Activated B cell treated with CpG ODN at 0.5 μM for 24 hours (primary cell): ENCODE data around the gene IGFALS. TPM values are rescaled to one million over a fixed set of nuclear protein-coding genes. Genes with fewer than 3 reads are reported as not detected.

Source experiments
- ATAC-seq: fragments of 200-7000 bp; cut with Tn5 transposase; one replicate; pipeline ENCODE4 v1.10.0; 2021; ENCODE audit warnings: low read depth, mild to moderate bottlenecking, moderate library complexity
- CTCF ChIA-PET: fragments of 350-600 bp; sonication (Branson Sonifier 250); formaldehyde crosslinking; loops from one replicate; lab custom pipeline; 2021; ENCODE audit warnings: antibody characterized with exemption; lab: Charles Lee
- POLR2A ChIA-PET: fragments of 350-600 bp; sonication (Branson Sonifier 250); formaldehyde crosslinking; loops from one replicate; lab custom pipeline; 2021; ENCODE audit warnings: antibody characterized with exemption; lab: Charles Lee
- DNase-seq: peaks from one replicate; pipeline ENCODE4 v3.0.0; 2022
- H3K27ac Mint-ChIP-seq: one replicate; pipeline ENCODE4 v1.8.0; 2020; ENCODE audit warnings: mixed read lengths
- H3K27me3 Mint-ChIP-seq: one replicate; pipeline ENCODE4 v1.8.0; 2021; ENCODE audit warnings: mixed read lengths
- H3K36me3 Mint-ChIP-seq: one replicate; pipeline ENCODE4 v1.8.0; 2021; ENCODE audit warnings: low read depth, mixed read lengths
- H3K4me1 Mint-ChIP-seq: one replicate; pipeline ENCODE4 v1.8.0; 2021; ENCODE audit warnings: mixed read lengths
- H3K4me3 Mint-ChIP-seq: one replicate; pipeline ENCODE4 v1.8.0; 2020; ENCODE audit warnings: mild to moderate bottlenecking, mixed read lengths
- H3K9me3 Mint-ChIP-seq: one replicate; pipeline ENCODE4 v1.8.0; 2020; ENCODE audit warnings: mixed read lengths
- intact Hi-C: fragments of 100-400 bp; cut with micrococcal nuclease; formaldehyde crosslinking; loops from one replicate; pipeline ENCODE4 v1.15.1; 2024
- total RNA-seq: library from RNA; stranded (reverse); gene quantifications from 2 replicates; pipeline ENCODE4 v1.2.3, GENCODE V29; 2022
- TF ChIP-seq, protein P1 (sequence below): fragments of 200-600 bp; IDR thresholded peaks from one replicate; pipeline ENCODE4 v1.8.0; 2022; ENCODE audit warnings: antibody characterized with exemption, mild to moderate bottlenecking

IGFALS gene
- total RNA-seq, 1 donor from 2014 or later, result not detected

DNA sequence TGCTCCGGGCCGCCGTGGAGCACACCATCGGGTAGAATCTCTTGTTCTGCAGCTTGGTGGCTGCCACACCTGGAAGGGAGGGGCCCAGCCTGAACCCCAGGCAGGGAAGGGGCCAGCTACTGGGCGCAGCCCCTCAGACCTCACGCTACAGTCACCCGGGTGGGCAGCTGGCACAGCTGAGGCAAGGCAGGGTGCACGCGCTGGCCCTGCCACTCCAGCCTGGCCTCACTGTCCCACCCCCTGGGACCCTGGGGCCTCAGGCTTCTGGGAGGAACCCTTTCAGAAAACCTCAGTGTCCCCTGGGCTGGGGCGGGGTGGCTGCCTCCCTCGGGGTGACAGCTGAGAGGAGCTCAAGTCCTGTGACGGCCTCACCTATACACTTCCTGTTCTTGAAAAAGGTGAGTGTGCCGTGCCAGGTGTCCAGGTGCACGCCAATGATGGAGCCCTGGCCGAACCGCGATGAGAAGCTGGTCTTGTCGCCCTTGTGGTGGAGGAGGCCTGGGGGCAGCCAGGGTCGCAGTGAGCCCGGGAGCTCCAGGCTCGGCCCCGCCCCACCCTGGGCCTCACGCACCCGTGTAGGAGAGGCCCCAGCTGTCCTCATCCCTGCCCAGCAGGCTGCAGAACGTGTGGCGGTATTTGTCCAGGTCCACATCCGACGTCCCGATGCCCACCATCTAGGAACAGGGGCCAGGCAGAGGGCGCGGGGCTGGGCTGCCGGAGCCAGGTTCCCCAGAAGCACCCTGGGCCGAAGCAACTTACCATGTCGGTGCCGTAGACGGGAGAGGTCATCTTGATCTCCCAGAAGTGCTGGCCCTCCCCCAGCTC, 15.9 kb downstream of the IGFALS start:
- intact Hi-C loops, result no loop called here
- H3K9me3 Mint-ChIP-seq, result no peaks in the 10 kb centered on the region
- peaks cover 13% of the 10 kb centered on the region for H3K36me3 Mint-ChIP-seq
- ATAC-seq (no peak), DNase-seq (no peak)
- no peak overlapping the region for H3K4me3 Mint-ChIP-seq
- ChIA-PET POLR2A (no interaction called here), CTCF (interaction anchor here (0.5 kb wide), 1 partner anchor 176 kb away, joined by 3 read pairs; no protein-coding TSS in a partner anchor)
- no peaks in the 10 kb centered on the region for H3K27me3 Mint-ChIP-seq
- peaks cover 17% of the 10 kb centered on the region for H3K4me1 Mint-ChIP-seq
- TF ChIP-seq, protein P1, sequence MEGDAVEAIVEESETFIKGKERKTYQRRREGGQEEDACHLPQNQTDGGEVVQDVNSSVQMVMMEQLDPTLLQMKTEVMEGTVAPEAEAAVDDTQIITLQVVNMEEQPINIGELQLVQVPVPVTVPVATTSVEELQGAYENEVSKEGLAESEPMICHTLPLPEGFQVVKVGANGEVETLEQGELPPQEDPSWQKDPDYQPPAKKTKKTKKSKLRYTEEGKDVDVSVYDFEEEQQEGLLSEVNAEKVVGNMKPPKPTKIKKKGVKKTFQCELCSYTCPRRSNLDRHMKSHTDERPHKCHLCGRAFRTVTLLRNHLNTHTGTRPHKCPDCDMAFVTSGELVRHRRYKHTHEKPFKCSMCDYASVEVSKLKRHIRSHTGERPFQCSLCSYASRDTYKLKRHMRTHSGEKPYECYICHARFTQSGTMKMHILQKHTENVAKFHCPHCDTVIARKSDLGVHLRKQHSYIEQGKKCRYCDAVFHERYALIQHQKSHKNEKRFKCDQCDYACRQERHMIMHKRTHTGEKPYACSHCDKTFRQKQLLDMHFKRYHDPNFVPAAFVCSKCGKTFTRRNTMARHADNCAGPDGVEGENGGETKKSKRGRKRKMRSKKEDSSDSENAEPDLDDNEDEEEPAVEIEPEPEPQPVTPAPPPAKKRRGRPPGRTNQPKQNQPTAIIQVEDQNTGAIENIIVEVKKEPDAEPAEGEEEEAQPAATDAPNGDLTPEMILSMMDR, result no peak
- H3K27ac Mint-ChIP-seq, result no peak overlapping the region

DNA sequence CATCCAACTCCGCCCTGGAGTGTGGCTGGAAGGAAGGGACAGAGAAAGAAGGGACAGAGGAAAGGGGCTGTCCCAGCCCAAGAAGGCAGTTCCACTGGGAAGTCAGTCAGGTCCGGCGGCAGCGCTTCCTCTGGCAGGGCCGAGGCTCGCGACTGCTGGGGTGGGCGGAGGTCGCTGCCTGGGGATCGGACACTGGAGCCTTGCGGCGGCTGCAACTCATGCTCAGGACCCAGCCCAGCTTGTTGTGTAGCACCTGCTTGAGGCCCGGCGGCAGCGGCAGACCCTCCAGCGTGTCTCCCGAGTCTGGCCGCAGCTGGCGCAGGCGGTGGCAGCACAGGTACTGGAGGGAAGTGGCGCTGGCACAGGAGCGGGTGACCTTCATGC, 16.5 kb downstream of the IGFALS start:
- H3K27ac Mint-ChIP-seq, result no peak overlapping the region
- POLR2A ChIA-PET, result no interaction called here
- CTCF ChIA-PET, result no interaction called here

DNA sequence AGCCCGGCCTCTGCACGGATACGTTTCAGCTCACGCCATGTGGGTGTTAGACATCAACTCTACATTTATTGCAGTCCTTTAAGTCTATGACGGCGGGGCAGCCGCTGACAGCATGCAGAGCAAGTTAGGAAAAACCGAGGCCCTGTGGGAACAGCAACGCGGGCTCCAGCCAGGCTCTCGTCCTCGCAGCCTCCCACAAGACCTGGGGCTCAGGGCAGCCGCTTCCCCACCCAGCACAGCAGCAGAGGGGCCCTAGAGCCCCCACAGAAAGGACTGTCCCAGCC, 16.9 kb downstream of the IGFALS start:
- H3K36me3 Mint-ChIP-seq, result peaks cover 19% of the 10 kb centered on the region
- DNase-seq, result no peak
- no peaks in the 10 kb centered on the region for H3K27me3 Mint-ChIP-seq
- TF ChIP-seq, protein P1, result no peak
- H3K9me3 Mint-ChIP-seq, result no peaks in the 10 kb centered on the region
- H3K27ac Mint-ChIP-seq, result no peak overlapping the region
- ATAC-seq, result no peak
- peaks cover 20% of the 10 kb centered on the region for H3K4me1 Mint-ChIP-seq
- intact Hi-C loops, result no loop called here
- POLR2A ChIA-PET, result no interaction called here
- CTCF ChIA-PET, result no interaction called here
- H3K4me3 Mint-ChIP-seq, result no peak overlapping the region

More for the DNA sequence above, 16.5 kb downstream of the IGFALS start:
- ATAC-seq, result no peak
- Mint-ChIP-seq H3K9me3 (no peaks in the 10 kb centered on the region), H3K27me3 (no peaks in the 10 kb centered on the region), H3K4me1 (peaks cover 20% of the 10 kb centered on the region), H3K4me3 (no peak overlapping the region), H3K36me3 (peaks cover 17% of the 10 kb centered on the region)
- DNase-seq, result no peak
- intact Hi-C loops, result no loop called here
- TF ChIP-seq, protein P1, result no peak

DNA sequence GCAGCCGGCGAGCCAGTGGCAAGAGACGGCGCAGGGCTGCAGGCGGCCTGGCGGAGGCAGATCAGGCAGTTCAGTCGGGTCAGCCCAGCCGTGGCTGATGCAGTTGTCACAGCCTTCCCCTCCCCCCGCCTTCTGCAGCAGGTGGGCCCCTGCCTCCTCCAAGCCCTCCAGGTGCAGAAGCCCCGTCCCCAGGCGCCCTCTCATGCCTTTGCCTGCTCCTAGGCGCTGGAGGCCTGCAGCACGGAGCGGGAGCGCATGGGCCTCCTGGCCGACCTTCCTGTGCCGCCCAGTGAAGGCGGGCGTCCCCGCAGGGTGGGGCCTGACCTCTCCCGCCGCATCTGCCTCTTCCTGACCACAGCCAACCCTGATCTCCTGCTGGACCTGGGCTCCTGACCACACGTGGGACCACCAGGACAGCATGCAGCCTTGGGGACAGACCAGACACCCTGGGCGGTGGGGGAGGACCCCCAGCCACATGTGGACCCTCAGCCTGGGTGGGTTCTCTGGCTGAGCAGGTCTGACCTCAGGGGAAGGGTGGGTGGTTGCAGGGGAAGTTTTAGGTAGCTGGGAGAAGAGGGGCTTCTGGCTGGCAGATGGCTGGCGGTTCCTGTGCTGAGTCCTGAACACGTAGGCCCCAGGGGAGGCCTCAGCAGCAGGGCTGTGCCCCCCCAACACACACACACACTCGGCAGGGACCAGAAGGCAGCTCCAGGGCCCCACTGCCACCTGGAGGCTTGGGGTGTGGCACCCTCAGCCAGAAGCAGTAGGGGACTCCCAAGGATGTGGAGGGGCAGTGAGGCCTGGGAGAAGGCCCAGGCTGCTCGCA, 17.4 kb downstream of the IGFALS start:
- no peaks in the 10 kb centered on the region for H3K9me3 Mint-ChIP-seq
- intact Hi-C loops, result no loop called here
- peaks cover 19% of the 10 kb centered on the region for H3K36me3 Mint-ChIP-seq
- no peak overlapping the region for H3K27ac Mint-ChIP-seq
- TF ChIP-seq, protein P1, result no peak
- DNase-seq, result no peak
- ChIA-PET CTCF (no interaction called here), POLR2A (no interaction called here)
- no peak overlapping the region for H3K4me3 Mint-ChIP-seq
- ATAC-seq, result no peak
- H3K4me1 Mint-ChIP-seq, result peaks cover 15% of the 10 kb centered on the region
- H3K27me3 Mint-ChIP-seq, result no peaks in the 10 kb centered on the region
